GM04503 (cell line): ENCODE results near the gene IBTK.
"Not testable (repeated sequence)": the region's sequence is repeated elsewhere in the genome, so short reads cannot be mapped to it uniquely, and the experiment has no call there.

Experiments used
- DNase-seq: peaks from one replicate; pipeline ENCODE4 v3.0.0-alpha.2; 2012; ENCODE audit warnings: low read depth

IBTK gene

DNA sequence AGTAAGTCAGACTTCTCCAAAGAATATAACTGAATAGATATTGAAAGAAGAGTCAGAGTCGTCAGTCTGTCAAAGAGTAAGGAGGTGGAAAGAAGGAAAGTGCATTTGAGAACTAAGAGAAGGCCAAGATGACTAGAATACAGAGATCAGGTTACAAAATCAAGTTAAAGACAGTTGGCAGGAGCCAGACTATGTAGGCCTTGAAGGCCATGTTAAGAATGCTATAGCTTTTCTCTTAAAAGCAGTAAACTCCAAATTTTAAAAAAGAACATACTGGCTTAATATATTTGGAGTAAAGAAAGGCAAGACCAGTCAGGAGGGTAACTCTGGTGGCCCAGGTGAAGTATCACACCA, 68.8 kb downstream of the IBTK start:
- no peak for DNase-seq

DNA sequence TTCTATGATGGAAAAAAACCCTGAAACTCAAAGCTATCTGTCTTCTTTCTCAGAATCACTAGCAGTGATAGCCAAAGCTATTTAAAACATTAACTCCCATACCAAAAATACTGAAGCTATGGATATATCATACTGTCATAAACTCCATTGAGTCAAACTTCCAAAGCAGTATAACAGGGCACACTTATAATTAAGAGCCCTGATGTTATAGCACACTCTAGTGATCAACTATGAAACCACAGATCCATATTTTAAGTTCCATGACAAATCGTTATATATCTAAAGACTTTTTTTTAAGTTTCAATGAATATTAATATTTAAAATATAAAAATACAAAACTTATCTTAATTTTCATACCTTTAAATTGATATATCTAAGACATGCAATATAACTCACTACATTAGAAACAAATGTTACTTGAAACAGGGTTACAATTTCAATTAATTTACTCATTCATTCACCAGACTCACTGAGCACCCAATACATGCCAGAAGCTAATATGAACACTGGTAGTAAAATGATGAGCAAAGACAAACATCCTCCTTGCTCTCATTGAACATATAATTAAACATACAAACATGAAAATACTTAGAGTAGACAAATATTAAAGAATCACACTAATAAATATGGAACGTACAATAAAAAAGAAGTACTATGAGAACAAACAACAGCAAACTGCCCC, 69.3 kb downstream of the IBTK start:
- DNase-seq, result no peak

DNA sequence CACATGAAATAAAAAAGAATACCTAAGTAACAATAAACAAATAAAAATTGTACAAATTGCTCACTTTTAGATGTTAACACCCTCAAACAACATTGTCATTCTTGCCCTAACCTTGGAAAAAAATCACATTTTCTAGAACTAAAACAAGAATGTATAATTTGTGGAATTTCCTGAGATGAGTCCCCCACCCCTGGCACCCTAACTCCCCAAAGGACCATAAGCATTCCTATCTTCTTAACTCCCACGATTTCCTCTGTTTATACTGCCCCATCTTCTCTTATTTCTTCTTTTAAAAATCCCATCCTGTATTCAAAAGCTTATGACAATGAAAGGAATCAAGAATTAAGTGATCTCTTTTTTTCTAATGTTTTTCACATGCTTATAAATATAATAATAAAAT, 70.9 kb downstream of the IBTK start:
- DNase-seq, result no peak

DNA sequence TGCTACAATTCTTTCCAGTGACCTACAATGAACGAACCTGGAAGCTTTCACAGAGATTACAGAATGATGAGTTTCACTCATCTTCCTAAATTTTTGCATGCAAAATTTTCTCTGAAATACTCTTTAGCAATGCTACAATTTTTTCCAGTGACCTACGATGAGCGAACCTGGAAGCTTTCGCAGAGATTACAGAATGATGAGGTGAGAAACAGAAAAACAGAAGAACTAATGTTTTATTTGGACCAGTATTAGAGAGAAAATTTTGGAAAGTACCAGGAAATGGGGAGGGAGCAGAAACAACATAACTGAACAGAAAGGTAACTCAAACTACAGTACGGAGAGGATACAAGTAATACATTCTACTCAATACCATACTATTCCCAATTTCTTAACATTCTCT, 75.0 kb downstream of the IBTK start:
- DNase-seq, result no peak

DNA sequence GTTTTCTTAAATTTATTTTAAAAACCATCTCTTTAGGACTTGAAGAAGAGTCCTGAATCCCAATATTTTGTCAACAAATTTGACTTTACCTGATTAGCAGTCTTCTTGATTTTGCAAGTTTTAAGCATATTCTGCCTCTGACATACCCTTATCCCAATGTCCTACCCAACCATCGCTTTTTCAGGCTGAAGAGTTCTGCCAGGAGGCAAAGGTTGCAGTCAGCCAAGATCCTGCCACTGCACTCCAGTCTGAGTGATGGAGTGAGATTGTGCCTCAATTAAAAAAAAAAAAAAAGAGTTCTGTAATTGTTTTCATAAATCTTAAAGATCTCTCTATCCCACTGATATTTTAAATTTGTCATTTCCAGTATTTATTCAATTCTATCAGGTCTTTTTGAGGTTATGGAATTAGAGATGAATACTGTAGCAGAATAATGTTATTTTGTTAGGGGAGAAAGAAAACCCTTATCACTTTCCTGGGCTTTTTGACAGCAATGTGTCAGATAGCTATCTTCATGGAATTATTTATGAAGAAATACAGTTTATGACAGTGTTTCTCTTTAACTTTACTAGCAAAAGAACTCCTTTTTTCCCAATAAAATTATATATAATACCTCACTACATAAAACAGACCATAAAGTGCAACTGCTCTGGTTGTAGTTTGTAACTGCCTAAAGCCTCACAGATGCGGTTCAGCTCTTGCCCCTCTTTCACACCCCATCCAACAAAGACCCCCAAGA, 78.2 kb downstream of the IBTK start:
- DNase-seq, result no peak

DNA sequence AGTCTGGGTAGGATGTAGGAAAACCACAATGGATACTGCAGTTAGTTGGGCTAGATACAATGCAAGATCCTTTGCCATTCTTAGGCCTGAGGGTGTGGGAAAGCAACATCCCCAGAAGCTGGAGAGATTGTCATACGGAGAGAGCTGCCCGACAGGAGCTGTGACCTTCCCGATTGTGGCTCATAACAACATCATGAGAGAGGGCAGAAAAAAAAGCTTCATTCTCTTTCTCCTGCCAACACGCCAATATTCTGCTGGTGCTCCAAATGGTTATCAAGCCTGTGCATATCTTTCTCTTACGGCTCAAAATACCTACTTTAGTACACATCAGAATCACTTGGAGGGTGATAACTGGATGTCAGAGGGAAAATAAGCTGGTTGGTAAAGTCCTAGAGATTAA, 81.1 kb downstream of the IBTK start:
- no peak for DNase-seq

DNA sequence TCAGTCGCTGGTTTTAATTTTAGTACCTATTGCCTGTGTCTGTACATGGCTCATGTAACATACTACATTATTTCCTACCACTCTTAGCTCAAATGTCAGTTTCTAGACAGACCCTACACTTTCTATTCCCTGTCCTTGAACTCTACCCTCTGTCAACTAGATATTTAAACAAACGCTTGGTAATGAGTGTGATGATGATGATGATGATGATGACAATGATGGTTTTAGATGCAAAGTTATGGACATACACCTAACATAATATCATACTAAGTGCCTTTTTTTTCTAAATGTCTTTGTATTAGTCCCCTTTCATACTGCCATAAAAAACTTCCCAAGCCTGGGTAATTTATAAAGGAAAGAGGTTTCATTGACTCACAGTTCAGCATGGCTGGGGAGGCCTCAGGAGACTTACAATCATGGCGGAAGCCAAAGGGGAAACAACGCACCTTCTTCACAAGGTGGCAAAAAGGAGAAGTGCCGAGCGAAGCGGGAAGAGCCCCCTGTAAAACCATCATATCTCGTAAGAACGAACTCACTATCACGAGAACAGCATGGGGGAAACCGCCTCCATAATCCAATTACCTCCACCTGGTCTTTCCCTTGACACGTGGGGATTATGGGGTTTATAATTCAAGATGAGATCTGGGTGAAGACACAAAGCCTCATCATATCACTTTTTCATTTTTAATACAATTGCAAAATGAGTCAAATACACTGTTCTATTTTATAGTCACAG, 87.1 kb downstream of the IBTK start:
- DNase-seq, result no peak

DNA sequence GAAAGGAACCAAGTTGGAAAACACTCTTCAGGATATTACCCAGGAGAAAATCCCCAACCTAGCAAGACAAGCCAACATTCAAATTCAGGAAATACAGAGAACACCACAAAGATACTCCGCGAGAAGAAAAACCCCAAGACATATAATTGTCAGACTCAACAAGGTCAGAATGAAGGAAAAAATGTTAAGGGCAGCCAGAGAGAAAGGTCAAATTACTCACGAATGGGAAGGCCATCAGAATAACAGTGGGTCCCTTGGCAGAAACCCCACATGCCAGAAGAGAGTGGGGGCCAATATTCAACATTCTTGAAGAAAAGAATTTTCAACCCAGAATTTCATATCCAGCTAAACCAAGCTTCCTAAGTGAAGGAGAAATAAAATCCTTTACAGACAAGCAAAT, 94.8 kb downstream of the IBTK start:
- not testable (repeated sequence) for DNase-seq

DNA sequence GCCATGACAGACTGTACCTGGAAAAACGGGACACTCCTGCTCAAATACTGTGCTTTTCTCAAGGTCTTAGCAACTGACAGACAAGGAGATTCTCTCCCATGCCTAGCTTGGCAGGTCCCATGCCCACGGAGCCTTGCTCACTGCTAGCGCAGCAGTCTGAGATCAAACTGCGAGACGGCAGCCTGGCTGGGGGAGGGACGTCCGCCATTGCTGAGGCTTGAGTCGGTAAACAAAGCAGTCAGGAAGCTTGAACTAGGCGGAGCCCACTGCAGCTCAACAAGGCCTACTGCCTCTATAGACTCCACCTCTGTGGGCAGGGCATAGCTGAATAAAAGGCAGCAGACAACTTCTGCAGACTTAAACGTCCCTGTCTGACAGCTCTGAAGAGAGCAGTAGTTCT, 96.4 kb downstream of the IBTK start:
- not testable (repeated sequence) for DNase-seq

DNA sequence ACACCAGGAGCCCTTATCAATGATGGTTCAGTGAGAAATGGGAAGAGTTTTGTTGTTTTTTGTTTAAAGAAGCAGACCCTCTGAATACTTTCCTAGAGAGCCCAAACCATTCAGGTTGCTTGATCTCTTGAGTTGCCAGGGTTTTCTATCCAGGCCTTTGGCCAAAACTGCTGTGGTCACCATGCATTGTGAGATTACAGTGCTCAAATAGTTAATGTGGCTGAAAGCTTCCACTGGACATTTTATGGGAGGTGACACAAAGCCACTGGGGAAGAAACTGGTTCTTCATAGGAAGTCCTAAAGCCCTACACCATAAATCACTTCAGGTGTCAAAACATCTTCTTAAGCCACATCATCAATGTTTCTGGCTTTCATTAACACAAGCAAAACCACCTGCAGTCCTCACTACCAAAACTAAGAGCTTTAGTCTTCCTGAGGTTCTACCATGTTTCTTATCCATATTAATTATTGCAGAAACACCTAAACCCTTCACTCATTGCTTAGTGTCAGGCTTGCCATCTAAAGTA, 101.6 kb downstream of the IBTK start:
- DNase-seq, result no peak

DNA sequence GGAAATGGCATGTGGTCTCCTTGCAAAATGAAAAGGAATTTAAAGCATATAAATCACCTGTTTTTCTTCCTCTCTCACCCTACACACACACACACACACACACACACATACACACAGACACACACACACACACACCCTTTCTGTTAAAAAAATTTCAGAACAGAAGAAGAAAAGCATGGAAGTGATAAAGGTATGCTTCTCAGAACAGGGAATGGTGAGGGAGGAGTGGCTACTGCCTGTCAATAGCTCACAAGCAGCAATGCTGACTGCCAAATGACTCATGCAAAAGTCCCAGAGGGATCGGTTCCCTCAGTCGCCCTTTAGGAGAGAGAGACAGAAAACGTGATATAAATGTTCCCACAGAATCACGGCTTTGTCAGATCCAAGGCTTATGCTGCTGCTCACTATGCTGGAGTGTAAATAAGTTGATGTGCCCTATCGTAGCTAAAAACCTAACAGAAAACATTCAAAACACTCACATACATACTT, 102.6 kb downstream of the IBTK start:
- peak; percentile 83 for DNase-seq

DNA sequence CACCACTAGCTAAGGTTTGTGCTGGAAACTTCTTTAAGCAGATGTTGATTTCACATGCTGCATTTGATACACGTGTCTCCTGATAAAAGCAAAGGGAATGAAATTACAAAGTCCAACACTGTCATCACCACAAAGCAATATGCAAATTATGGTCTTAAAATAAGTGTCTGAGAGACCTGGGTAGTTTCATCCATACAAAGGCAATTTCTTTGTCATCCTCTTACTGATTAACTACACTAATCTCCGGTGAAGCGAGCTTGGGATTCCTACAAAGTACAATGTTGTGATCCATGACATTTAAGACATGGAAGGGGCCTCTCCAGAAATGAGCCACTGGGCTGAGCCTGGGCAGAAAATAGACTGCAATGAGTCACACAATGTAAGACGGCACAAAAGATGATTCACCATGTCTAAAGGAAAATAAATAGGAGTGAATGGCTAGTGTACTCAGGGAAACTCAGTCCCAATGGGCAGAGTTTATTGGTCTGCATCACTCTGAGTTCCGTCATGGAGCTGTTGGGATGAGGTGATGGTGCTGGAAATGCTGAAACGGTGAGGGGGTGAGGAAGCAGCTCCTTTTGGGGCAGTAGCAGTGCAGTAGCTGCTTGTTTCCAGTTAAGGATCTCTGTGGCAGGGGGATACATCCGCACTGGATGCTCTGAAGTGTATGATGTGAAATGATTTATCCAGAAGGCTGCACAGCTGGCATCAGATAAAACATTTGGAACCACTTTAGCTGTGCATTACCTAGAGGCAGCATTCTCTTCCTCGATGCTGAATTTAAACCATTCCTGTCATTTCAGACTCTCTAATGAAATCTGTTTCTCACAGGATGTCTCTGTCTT, 103.3 kb downstream of the IBTK start:
- DNase-seq, result peak; percentile 94

DNA sequence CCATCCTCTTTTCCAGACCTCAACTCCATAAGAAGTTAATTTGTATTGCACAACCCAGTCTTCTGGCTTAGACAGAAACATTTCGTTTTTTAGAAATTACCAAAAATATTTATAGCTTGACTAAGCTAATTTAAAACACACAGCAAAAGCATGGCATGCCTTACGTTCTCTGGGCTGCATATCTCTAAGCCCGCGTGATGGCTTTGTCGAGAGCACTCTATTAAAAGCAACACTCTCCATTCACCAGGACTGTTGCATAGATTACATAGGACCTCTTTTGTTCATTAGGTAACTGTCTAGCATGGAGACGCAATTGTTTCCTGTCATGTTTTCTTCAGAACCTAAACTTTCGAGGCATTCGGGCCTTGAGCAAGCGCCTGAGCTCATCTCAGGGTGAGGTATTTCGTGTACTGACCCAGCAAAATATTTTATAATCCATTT, 104.5 kb downstream of the IBTK start:
- peak; percentile 83 for DNase-seq

DNA sequence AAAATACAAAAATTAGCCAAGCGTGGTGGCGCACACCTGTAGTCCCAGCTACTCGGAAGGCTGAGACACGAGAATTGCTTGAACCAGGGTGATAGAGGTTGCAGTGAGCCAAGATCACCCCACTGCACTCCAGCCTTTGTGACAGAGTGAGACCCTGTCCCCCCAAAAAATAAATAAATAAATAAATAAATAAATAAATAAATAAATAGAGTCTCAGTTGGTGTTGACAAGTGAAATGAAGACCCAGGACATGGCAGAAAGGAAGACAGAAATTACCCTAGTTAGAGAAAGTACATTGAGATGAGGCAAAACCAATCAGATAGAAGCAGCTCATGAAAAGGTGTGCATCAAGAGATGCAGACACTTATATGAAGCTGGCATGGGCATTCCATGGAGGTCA, 105.0 kb downstream of the IBTK start:
- no peak for DNase-seq

DNA sequence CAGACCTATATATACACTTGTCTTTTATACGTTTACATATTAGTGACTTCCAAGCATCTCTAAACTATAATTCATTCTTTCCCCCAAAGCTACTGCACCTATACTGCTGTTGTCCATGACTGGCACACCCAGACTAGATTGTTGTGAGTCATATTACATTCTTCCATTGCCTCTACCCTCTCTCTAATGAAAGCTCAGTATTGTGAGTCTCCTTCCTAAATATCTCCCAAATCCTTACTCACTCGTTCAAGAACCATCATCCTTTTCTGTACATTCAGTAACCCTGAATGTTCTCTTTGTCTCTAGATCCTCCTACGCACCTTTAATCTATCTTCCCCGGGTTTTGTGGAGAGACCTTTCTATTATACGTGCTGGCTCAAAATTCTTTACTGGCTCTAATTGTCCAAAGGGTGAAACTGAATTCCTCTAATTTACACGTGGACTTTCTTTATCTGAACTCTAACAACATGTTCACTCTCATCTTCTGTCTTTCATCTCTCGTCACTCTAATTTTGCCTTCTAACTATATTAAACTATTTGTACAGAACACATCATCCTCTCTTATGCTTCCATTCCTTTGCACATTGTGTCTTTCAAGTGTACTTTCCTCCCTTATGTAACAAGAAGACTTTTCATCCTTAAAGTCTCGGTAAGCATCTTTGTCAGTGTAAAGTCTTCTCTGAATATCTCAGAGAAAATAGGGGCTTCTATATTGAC, 109.3 kb downstream of the IBTK start:
- no peak for DNase-seq

DNA sequence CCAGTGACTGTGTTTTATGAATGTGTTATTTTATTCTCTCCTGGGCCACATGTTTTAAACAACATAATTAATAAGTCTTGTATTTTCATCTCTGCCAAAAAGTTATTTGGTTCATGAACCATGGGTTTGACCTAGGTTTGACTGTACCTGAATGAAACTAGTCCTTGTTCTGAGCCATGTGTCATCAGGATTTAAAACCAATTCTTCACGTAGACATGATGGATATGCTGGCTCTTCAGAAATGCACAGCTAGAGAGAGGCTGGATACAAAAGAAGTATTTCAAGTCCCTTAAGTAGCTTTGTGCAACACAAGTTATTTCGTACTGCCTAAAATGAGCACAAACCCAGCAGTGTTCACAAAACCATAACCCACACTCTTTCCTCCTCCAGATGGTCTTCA, 116.1 kb downstream of the IBTK start:
- DNase-seq, result no peak

DNA sequence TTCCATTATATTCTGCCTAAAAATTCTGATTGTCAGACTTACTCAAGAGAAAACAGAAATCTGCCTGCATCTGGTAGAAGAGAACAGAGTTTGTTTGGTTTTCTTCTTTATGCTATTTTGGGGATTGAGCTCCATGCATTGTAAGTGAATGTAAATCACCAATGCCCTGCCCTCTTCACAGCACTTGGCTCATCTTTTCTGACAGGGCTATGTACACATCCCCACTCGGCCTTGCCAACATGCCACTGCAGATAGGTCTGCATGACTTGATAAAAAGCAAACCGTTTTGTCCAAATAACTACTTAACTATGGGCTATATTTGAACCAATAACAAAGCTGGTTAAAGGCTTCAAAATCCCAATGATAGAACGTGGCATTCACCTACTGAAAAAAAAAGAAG, 117.7 kb downstream of the IBTK start:
- no peak for DNase-seq

DNA sequence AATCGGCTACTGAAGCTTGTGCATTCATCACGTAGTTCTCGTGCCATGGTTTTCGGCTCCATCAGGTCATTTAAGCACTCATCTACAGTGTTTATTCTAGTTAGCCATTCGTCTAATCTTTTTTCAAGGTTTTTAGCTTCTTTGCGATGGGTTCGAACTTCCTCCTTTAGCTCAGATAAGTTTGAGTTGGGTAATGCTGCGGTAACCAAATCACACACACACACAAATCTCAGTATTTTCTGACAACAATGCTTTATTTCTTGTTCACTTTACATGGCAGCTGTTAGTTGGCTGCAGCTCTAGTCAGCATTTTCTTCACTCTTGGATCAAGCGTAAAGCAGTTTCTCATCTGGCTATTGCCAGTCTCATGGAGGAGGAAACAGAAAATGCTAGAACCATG, 118.6 kb downstream of the IBTK start:
- not testable (repeated sequence) for DNase-seq

DNA sequence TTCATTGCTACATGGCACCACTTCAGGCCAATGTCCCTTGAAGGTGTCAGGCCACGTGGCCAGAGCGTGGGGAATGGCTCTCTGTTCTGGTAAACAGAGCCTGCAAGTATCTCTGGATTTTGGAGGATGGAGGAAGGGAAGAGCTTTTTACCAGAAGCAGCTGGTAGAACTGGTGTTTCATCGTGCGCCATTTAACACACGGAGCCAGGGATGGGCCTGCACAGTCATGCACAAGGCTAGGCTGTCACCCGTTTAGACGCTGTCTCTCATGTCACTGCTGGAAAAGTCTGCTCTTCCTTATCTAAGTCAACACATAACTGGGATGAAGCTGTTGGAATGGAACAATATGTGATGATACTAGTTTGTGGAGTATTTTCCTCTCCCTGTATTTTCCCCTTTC, 123.9 kb downstream of the IBTK start:
- DNase-seq, result no peak
